Neural cell (in vitro differentiated cells): ENCODE data around the gene PPHLN1.

ENCODE experiments used
- CTCF ChIP-seq: fragments of 450-650 bp; IDR thresholded peaks from 2 replicates; pipeline ENCODE4 v1.5.1; 2014; ENCODE audit warnings: antibody characterized with exemption, mild to moderate bottlenecking, moderate library complexity; ENCODE audit not compliant: poor library complexity, severe bottlenecking
- EP300 ChIP-seq: fragments of 450-650 bp; conservative IDR thresholded peaks from 2 replicates; pipeline ENCODE4 v1.6.1; 2014; ENCODE audit warnings: antibody characterized with exemption, mild to moderate bottlenecking, moderate library complexity; ENCODE audit not compliant: poor library complexity, severe bottlenecking
- EZH2 ChIP-seq: fragments of 200-600, 300-800 bp; shearing (Covaris generic), sonication (generic); IDR thresholded peaks from 2 replicates; pipeline ENCODE4 v1.6.1; 2014; ENCODE audit warnings: antibody characterized with exemption, low read length, borderline replicate concordance, mild to moderate bottlenecking; ENCODE audit not compliant: insufficient read depth, poor library complexity, severe bottlenecking
- POLR2AphosphoS5 ChIP-seq: IDR thresholded peaks from 2 replicates; pipeline ENCODE4 v1.6.1; 2012
- RAD21 ChIP-seq: fragments of 450-650 bp; conservative IDR thresholded peaks from 2 replicates; pipeline ENCODE4 v1.6.1; 2014; ENCODE audit warnings: antibody characterized with exemption, mild to moderate bottlenecking, moderate library complexity
- SMC3 ChIP-seq: fragments of 450-650 bp; conservative IDR thresholded peaks from 2 replicates; pipeline ENCODE4 v1.6.1; 2014; ENCODE audit warnings: antibody characterized with exemption, mild to moderate bottlenecking, moderate library complexity; ENCODE audit not compliant: poor library complexity
- TAF1 ChIP-seq: IDR thresholded peaks from 2 replicates; pipeline ENCODE4 v1.6.1; 2012; ENCODE audit warnings: low read depth

DNA sequence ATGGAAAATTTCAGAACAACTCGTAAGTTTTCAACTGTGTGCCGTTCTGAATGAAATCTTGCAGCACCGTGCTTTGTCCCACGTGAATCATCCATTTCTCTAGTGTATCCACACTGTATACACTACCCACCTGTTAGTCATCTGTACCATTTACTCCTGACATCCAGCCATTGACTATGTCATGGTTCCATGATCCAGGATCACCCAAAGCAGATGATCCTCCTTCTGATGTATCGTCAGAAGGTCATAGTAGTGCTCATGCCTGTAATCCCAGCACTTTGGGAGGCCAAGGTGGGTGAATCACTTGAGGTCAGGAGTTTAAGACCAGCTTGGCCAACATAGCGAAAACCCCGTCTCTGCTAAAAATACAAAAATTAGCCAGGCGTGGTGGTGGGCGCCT, 122.9 kb downstream of the PPHLN1 start:
- TF ChIP-seq CTCF = no peak
- no peak for TF ChIP-seq TAF1
- TF ChIP-seq SMC3 = no peak
- TF ChIP-seq RAD21 = no peak
- TF ChIP-seq POLR2AphosphoS5 = no peak
- TF ChIP-seq EZH2 = no peak
- TF ChIP-seq EP300 = no peak
